ENCODE results near the gene KLHL26.

KLHL26 gene

DNA sequence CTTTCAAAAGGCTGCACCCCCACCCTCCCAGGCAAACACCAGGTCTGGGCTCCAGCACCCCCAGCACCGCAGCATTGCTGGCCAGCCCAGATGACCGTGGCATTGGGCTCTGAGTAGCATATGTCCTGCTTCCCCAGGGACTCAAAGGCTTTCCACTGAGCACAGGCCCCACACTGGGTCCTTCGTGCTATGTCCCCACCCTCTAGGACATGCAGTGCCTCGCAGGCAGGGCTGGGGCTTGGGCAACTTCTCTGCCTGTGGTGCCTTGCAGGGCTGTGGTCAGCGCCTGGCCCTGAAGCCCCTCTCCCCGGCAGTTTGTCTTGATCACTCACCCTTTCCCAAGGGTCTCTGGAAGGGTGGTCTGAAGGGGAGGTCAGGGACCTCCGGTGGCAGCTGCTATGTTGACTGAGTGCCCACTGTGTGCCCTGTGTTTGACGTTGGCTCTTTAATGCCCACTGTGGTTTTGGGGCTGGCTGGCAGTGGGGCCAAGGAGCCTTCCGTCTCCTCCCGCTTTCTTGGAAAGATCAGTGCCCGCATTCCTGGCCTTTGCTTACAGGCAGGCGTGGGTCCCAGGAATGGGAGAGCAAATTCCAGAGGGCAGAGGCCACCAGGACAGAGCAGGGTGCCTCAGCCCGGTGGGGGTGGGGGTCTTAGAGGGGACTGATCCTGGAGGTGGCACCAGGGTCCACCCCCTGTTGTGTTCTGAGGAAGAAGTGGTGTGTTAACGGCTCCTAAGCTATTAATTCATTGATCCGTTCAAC lies 26.3 kb downstream of the KLHL26 start:
- DNase-seq (ENCODE audit: extremely low read depth, insufficient read length): no peak
- peaks cover 7% of the 10 kb centered on the region for H3K36me3 ChIP-seq (ENCODE audit: control insufficient read depth, insufficient read depth, low read length)

DNA sequence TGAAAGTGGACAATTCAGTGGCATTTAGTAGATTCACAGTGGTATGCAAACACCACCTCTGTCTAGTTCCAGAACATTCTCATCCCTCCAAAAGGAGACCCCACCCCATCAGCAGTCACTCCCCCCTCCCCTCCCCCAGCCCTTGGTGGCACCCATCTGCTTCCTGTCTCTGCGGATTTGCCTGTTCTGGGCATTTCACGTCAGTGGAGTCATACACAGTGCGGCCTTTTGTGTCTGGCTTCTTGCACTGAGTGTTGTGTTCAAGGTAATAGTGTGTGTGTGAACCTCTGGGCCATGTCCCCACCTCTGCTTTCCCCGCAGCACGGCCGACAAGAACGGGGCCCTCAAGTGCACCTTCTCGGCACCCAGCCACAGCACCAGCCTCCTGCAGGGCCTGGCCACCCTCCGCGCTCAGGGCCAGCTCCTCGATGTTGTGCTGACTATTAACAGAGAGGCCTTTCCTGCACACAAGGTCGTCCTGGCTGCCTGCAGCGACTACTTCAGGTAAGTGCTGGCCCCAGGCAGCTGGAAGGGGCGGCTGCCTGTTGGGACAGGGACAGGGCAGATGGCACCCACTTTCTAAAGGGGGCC lies 27.2 kb downstream of the KLHL26 start:
- H3K4me3 ChIP-seq (replicated peaks; ENCODE audit: low read depth, low read length): no peak overlapping the region
- TF ChIP-seq, protein P1, sequence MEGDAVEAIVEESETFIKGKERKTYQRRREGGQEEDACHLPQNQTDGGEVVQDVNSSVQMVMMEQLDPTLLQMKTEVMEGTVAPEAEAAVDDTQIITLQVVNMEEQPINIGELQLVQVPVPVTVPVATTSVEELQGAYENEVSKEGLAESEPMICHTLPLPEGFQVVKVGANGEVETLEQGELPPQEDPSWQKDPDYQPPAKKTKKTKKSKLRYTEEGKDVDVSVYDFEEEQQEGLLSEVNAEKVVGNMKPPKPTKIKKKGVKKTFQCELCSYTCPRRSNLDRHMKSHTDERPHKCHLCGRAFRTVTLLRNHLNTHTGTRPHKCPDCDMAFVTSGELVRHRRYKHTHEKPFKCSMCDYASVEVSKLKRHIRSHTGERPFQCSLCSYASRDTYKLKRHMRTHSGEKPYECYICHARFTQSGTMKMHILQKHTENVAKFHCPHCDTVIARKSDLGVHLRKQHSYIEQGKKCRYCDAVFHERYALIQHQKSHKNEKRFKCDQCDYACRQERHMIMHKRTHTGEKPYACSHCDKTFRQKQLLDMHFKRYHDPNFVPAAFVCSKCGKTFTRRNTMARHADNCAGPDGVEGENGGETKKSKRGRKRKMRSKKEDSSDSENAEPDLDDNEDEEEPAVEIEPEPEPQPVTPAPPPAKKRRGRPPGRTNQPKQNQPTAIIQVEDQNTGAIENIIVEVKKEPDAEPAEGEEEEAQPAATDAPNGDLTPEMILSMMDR (IDR thresholded peaks at IDR 0.05; ENCODE audit: insufficient read depth, low read length, poor library complexity, severe bottlenecking): no peak
- no peak for DNase-seq (ENCODE audit: extremely low read depth, insufficient read length)
- H3K27me3 ChIP-seq (replicated peaks; ENCODE audit: control insufficient read depth, insufficient read depth, low read length): no peaks in the 10 kb centered on the region
- peaks cover 11% of the 10 kb centered on the region for H3K36me3 ChIP-seq (ENCODE audit: control insufficient read depth, insufficient read depth, low read length)

More for the DNA sequence above, 26.3 kb downstream of the KLHL26 start:
- H3K27me3 ChIP-seq (replicated peaks; ENCODE audit: control insufficient read depth, insufficient read depth, low read length): no peaks in the 10 kb centered on the region
- no peak overlapping the region for H3K4me3 ChIP-seq (replicated peaks; ENCODE audit: low read depth, low read length)
- TF ChIP-seq, protein P1 (IDR thresholded peaks at IDR 0.05; ENCODE audit: insufficient read depth, low read length, poor library complexity, severe bottlenecking): no peak

DNA sequence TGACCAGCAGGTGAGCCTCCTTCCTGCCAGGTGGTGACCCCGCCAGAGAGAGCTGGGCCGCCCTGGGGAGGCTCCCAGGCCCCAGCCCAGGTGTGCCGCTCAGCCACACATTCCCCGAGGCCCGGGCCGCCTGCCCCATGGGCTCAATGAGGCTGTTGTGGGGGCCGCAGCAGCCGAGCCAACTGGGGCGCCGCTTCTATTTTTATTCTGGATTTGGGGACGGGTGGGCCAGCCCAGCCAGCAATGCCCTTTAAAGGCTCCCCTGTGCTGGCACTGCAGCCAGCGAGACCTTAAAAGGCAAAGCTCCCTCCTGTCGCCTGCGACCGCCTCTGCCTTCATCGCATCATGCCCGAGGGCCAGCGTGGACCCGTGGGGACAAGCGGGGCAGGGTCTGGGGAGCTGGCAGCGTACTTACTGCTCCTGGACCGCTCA lies 29.0 kb downstream of the KLHL26 start:
- Histone ChIP-seq H3K36me3 (ENCODE audit: control insufficient read depth, insufficient read depth, low read length) (peaks cover 14% of the 10 kb centered on the region), H3K27me3 (replicated peaks; ENCODE audit: control insufficient read depth, insufficient read depth, low read length) (no peaks in the 10 kb centered on the region), H3K4me3 (replicated peaks; ENCODE audit: low read depth, low read length) (no peak overlapping the region)
- DNase-seq (ENCODE audit: extremely low read depth, insufficient read length): no peak
- TF ChIP-seq, protein P1 (IDR thresholded peaks at IDR 0.05; ENCODE audit: insufficient read depth, low read length, poor library complexity, severe bottlenecking): no peak

DNA sequence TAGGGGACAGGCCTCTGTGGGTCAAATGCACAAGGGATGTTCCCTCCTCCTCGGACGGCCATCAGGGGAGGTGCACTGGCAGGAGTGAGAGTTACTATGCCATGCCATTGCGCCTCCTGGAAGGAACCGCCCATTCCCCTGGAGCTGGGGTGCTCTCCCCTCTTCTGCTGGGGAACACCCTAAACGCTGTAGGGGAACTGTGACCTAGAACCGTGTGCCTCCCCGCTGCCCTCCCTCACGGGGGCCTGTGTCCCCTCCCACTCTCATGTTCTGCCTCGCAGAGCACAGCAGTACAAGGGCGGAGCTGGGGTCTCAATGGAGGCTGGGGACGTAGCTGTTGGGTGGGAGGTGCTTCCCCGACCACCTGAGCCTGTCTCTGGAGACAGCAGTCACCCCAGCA lies 29.5 kb downstream of the KLHL26 start:
- Histone ChIP-seq H3K27me3 (replicated peaks; ENCODE audit: control insufficient read depth, insufficient read depth, low read length) (no peaks in the 10 kb centered on the region), H3K36me3 (ENCODE audit: control insufficient read depth, insufficient read depth, low read length) (peaks cover 14% of the 10 kb centered on the region), H3K4me3 (replicated peaks; ENCODE audit: low read depth, low read length) (no peak overlapping the region)
- TF ChIP-seq, protein P1 (IDR thresholded peaks at IDR 0.05; ENCODE audit: insufficient read depth, low read length, poor library complexity, severe bottlenecking): no peak
- no peak for DNase-seq (ENCODE audit: extremely low read depth, insufficient read length)

DNA sequence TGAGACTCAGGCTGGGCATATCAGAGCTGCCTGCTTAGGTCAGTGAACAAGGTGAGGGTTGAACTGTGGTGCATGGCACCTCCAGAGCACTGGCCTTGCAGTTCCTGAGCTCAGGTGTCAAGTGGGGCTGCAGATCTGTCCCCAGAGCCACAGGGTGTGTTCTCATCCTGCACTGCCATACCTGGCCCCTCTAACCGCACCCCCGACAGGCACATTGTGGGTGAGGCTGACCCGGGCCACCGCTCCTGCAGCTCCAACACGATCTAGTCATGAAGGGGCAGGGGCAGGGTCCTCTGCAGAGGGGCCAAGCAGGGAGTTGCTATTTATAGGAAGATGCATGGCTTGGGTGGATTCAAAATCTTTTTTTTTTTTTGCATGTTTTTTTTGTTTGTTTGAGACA lies 30.0 kb downstream of the KLHL26 start:
- DNase-seq (ENCODE audit: extremely low read depth, insufficient read length): no peak
- Histone ChIP-seq H3K4me3 (replicated peaks; ENCODE audit: low read depth, low read length) (no peak overlapping the region), H3K36me3 (ENCODE audit: control insufficient read depth, insufficient read depth, low read length) (peaks cover 14% of the 10 kb centered on the region), H3K27me3 (replicated peaks; ENCODE audit: control insufficient read depth, insufficient read depth, low read length) (no peaks in the 10 kb centered on the region)
- TF ChIP-seq, protein P1 (IDR thresholded peaks at IDR 0.05; ENCODE audit: insufficient read depth, low read length, poor library complexity, severe bottlenecking): no peak
